NCI-H510A treated with DMSO at 0.1 percent for 48 hours (cell line): Measurements from ENCODE around the gene UBR4.

ENCODE experiments used
- DNase-seq: peaks from one replicate; lab custom pipeline; 2025; lab: John Stamatoyannopoulos, UW

Gene UBR4

GRCh38 chr1:19036041-19036812, 173.8 kb downstream of the UBR4 start:
- DNase-seq: no peak

GRCh38 chr1:19035377-19036040, 174.6 kb downstream of the UBR4 start:
- DNase-seq: peak; percentile 14

- no peak for DNase-seq
These were observed 175.3 kb downstream of the UBR4 start for GRCh38 chr1:19034721-19035120.

GRCh38 chr1:19033926-19034680, 176.0 kb downstream of the UBR4 start:
- no peak for DNase-seq

GRCh38 chr1:19033515-19033839, 176.6 kb downstream of the UBR4 start:
- DNase-seq: no peak

- DNase-seq: no peak
These were observed 177.2 kb downstream of the UBR4 start for GRCh38 chr1:19032701-19033514.

GRCh38 chr1:19032413-19032695, 177.7 kb downstream of the UBR4 start:
- no peak for DNase-seq

- DNase-seq: peak; percentile 8
These were observed 180.6 kb downstream of the UBR4 start for GRCh38 chr1:19029191-19030085.

GRCh38 chr1:19028546-19029129, 181.4 kb downstream of the UBR4 start:
- DNase-seq: no peak

GRCh38 chr1:19028110-19028509, 182.0 kb downstream of the UBR4 start:
- DNase-seq: peak; percentile 35
